HCT116 (cell line): ENCODE data around the gene SMIM11. TPM values are rescaled to one million over a fixed set of nuclear protein-coding genes. Genes with fewer than 3 reads are reported as not detected.

Experiments
- ATAC-seq: fragments of 200-7000 bp; cut with Tn5 transposase; 2 replicates; pipeline ENCODE4 v1.9.1; 2020; ENCODE audit warnings: mild to moderate bottlenecking, moderate library complexity
- BruUV-seq: library from RNA; stranded (reverse); fragments of 400-500 nt; replicated peaks from 2 replicates; lab custom pipeline; 2021; lab: Mats Ljungman, UMichigan
- CTCF ChIA-PET: fragments of 300-600 bp; sonication (Branson Sonifier 250); formaldehyde crosslinking; loops from one replicate; lab custom pipeline; 2021; ENCODE audit warnings: antibody characterized with exemption; lab: Charles Lee
- POLR2A ChIA-PET: fragments of 300-600, 350-600 bp; sonication (Branson Sonifier 250); formaldehyde crosslinking; loops from one replicate; lab custom pipeline; 2021; ENCODE audit warnings: antibody characterized with exemption; lab: Charles Lee
- RAD21 ChIA-PET, 2 experiments: fragments of 300-600 bp; sonication (Branson Sonifier 250); formaldehyde crosslinking; loops; one replicate each; lab custom pipeline; 2023; ENCODE audit warnings: low total read pairs in 2 of 2; ENCODE audit not compliant: uncharacterized antibody in 2 of 2, unreplicated experiment in 2 of 2, low non-redundant PET in 1 of 2; lab: Charles Lee
- DNase-seq: peaks from one replicate; pipeline ENCODE4 v3.0.0-alpha.2; 2010; ENCODE audit warnings: low read depth, low spot score
- H2AFZ ChIP-seq: fragments of 200-600 bp; shearing (Covaris generic), sonication (generic); 2 replicates; pipeline ENCODE4 v1.6.1; 2017; ENCODE audit warnings: low read depth, mixed run types, mixed read lengths, antibody characterized with exemption, low read length; ENCODE audit not compliant: poor library complexity, severe bottlenecking
- H3K27ac ChIP-seq: 2 replicates; pipeline ENCODE4 v1.5.1; 2012; ENCODE audit warnings: low read depth, low read length
- H3K27me3 ChIP-seq: fragments of 200-600 bp; sonication (generic); 2 replicates; pipeline ENCODE4 v1.6.1; 2016; ENCODE audit warnings: mixed run types, low read length, mixed read lengths; ENCODE audit not compliant: insufficient read depth
- H3K36me3 ChIP-seq, 2 experiments: fragments of 200-500 bp in 1 of 2; fragments of 200-600 bp in 1 of 2; sonication (Bioruptor generic) in 1 of 2; sonication (generic) in 1 of 2; 2 replicates each; pipeline versions ENCODE4 v1.5.1 to v1.6.1; 2014 to 2016; ENCODE audit warnings: low read length in 2 of 2, inconsistent platforms in 1 of 2, mixed read lengths in 1 of 2, mixed run types in 1 of 2; ENCODE audit not compliant: insufficient read depth in 2 of 2, control insufficient read depth in 1 of 2
- H3K4me1 ChIP-seq, 2 experiments: fragments of 200-600 bp in 1 of 2; sonication (generic) in 1 of 2; 2 replicates each; pipeline versions ENCODE4 v1.5.1 to v1.6.1; 2012 to 2017; ENCODE audit warnings: low read length in 2 of 2, inconsistent platforms in 1 of 2, mild to moderate bottlenecking in 1 of 2, mixed read lengths in 1 of 2, mixed run types in 1 of 2, moderate library complexity in 1 of 2; ENCODE audit not compliant: insufficient read depth in 2 of 2, control insufficient read depth in 1 of 2
- H3K4me2 ChIP-seq: fragments of 200-600 bp; sonication (generic); 2 replicates; pipeline ENCODE4 v1.6.1; 2017; ENCODE audit warnings: mixed run types, low read length, mixed read lengths
- H3K4me3 ChIP-seq, 2 experiments: fragments of 200-600 bp in 1 of 2; sonication (generic) in 1 of 2; replicated peaks in 1 of 2; 2 replicates each; pipeline ENCODE4 v1.5.1; 2011 to 2016; ENCODE audit warnings: low read length in 2 of 2, control low read depth in 1 of 2, low read depth in 1 of 2, mild to moderate bottlenecking in 1 of 2, mixed read lengths in 1 of 2, mixed run types in 1 of 2
- H3K79me2 ChIP-seq: fragments of 200-600 bp; sonication (generic); 2 replicates; pipeline ENCODE4 v1.6.1; 2017; ENCODE audit warnings: mild to moderate bottlenecking, mixed run types, low read length, moderate library complexity, mixed read lengths; ENCODE audit not compliant: insufficient read depth
- H3K9ac ChIP-seq: fragments of 200-600 bp; sonication (generic); 2 replicates; pipeline ENCODE4 v1.6.1; 2016; ENCODE audit warnings: low read length, mixed read lengths
- H3K9me2 ChIP-seq: fragments of 200-600 bp; sonication (generic), shearing (Covaris generic); 2 replicates; pipeline ENCODE4 v1.6.1; 2017; ENCODE audit warnings: mixed run types, mild to moderate bottlenecking, moderate library complexity; ENCODE audit not compliant: insufficient read depth
- H3K9me3 ChIP-seq, 2 experiments: fragments of 200-500 bp in 1 of 2; fragments of 200-600 bp in 1 of 2; sonication (Bioruptor generic) in 1 of 2; sonication (generic) in 1 of 2; 2 replicates each; pipeline ENCODE4 v1.6.1; 2014 to 2017; ENCODE audit warnings: low read length in 2 of 2, mixed read lengths in 2 of 2, inconsistent platforms in 1 of 2, low read depth in 1 of 2, mild to moderate bottlenecking in 1 of 2, mixed run types in 1 of 2, moderate library complexity in 1 of 2; ENCODE audit not compliant: control insufficient read depth in 1 of 2, insufficient read depth in 1 of 2
- H4K20me1 ChIP-seq: fragments of 200-600 bp; sonication (generic), shearing (Covaris generic); 2 replicates; pipeline ENCODE4 v1.6.1; 2017; ENCODE audit warnings: mixed run types, mild to moderate bottlenecking, moderate library complexity; ENCODE audit not compliant: insufficient read depth
- CBX3 ChIP-seq: IDR thresholded peaks from 2 replicates; pipeline ENCODE4 v1.6.1; 2012; ENCODE audit warnings: low read depth
- CEBPB ChIP-seq: IDR thresholded peaks from 2 replicates; pipeline ENCODE4 v1.6.1; 2012; ENCODE audit warnings: low read depth
- EGR1 ChIP-seq: IDR thresholded peaks from 2 replicates; pipeline ENCODE4 v1.6.1; 2012; ENCODE audit warnings: low read depth
- EZH2 ChIP-seq: fragments of 200-600 bp; sonication (generic); IDR thresholded peaks from 2 replicates; pipeline ENCODE4 v1.6.1; 2017; ENCODE audit warnings: antibody characterized with exemption, mixed run types
- FOSL1 ChIP-seq: IDR thresholded peaks from 2 replicates; pipeline ENCODE4 v1.6.1; 2012; ENCODE audit warnings: low read depth
- JUND ChIP-seq: IDR thresholded peaks from 2 replicates; pipeline ENCODE4 v1.6.1; 2012
- MAX ChIP-seq: IDR thresholded peaks from 2 replicates; pipeline ENCODE4 v1.6.1; 2012
- RAD21 ChIP-seq: IDR thresholded peaks from 2 replicates; pipeline ENCODE4 v1.6.1; 2012; ENCODE audit warnings: low read depth, mild to moderate bottlenecking
- REST ChIP-seq: IDR thresholded peaks from 2 replicates; pipeline ENCODE4 v1.6.1; 2012; ENCODE audit warnings: low read depth
- SIN3A ChIP-seq: IDR thresholded peaks from 2 replicates; pipeline ENCODE4 v1.6.1; 2012; ENCODE audit warnings: low read depth
- SP1 ChIP-seq: IDR thresholded peaks from 2 replicates; pipeline ENCODE4 v1.6.1; 2012; ENCODE audit warnings: low read depth
- SRF ChIP-seq: IDR thresholded peaks from 2 replicates; pipeline ENCODE4 v1.6.1; 2012; ENCODE audit warnings: low read depth
- TCF7L2 ChIP-seq: IDR thresholded peaks from 2 replicates; pipeline ENCODE4 v1.7.0; 2011; ENCODE audit warnings: borderline replicate concordance, inconsistent platforms; ENCODE audit not compliant: insufficient read depth, insufficient read length; ENCODE audit errors: extremely low read depth
- YY1 ChIP-seq: IDR thresholded peaks from 2 replicates; pipeline ENCODE4 v1.6.1; 2011; ENCODE audit warnings: low read length, low read depth, moderate library complexity, mild to moderate bottlenecking; ENCODE audit not compliant: insufficient replicate concordance; ENCODE audit errors: extremely low read depth
- ZBTB33 ChIP-seq: IDR thresholded peaks from 2 replicates; pipeline ENCODE4 v1.6.1; 2011; ENCODE audit warnings: mild to moderate bottlenecking, low read length, moderate library complexity; ENCODE audit not compliant: insufficient replicate concordance; ENCODE audit errors: extremely low read depth
- intact Hi-C: fragments of 100-400 bp; cut with micrococcal nuclease; formaldehyde crosslinking; loops from 2 replicates; pipeline ENCODE4 v1.10.0; 2022
- total RNA-seq: library from RNA; stranded (reverse); gene quantifications from one replicate; pipeline ENCODE4 v1.2.1, GENCODE V29; 2021; ENCODE audit not compliant: unreplicated experiment
- TF ChIP-seq, protein P1 (sequence below): IDR thresholded peaks from 2 replicates; pipeline ENCODE4 v1.6.1; 2012

Gene SMIM11
- total RNA-seq, 1 experiment from 2014 or later = 18.9 TPM

DNA sequence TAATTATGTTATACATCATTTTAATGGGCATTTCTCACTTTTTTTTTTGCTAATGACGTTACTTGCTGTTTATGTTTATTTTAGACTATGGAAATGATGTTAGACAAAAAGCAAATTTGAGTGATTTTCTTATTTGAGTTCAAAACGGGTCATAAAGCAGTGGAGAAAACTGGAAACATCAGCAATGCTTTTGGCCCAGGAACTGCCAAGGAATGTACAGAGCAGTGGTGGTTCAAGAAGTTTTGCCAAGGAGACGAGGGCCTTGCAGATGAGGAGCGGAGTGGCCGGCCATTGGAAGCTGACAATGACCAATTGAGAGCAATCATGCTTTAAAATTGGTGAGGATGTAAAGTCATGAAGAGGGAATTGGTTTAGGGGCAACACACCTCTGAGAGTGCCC is 43.6 kb upstream of the SMIM11 start:
- H3K4me3 ChIP-seq = no peak overlapping the region
- H3K27ac ChIP-seq = no peak overlapping the region
- ATAC-seq = no peak
- H3K4me2 ChIP-seq = no peak overlapping the region
- CTCF ChIA-PET = no interaction called here
- RAD21 ChIA-PET = no interaction called here
- no peaks in the 10 kb centered on the region; a peak in 1 of 4 replicates for H3K4me1 ChIP-seq
- H4K20me1 ChIP-seq = no peaks in the 10 kb centered on the region
- no peaks in the 10 kb centered on the region for H3K9me3 ChIP-seq
- H3K27me3 ChIP-seq = no peaks in the 10 kb centered on the region
- H3K9me2 ChIP-seq = no peaks in the 10 kb centered on the region
- TF ChIP-seq RAD21 (no peak), CEBPB (no peak), EZH2 (no peak), TCF7L2 (no peak), FOSL1 (no peak)
- no peaks in the 10 kb centered on the region for H3K36me3 ChIP-seq
- no peak overlapping the region for H3K9ac ChIP-seq
- no peaks in the 10 kb centered on the region for H3K79me2 ChIP-seq
- DNase-seq = no peak
- H2AFZ ChIP-seq = no peak overlapping the region
- no TSS peak for BruUV-seq
- intact Hi-C loops = loop anchor here (10.0 kb wide), 1 partner anchor 407 kb away; no protein-coding TSS in a partner anchor
- POLR2A ChIA-PET = no interaction called here

DNA sequence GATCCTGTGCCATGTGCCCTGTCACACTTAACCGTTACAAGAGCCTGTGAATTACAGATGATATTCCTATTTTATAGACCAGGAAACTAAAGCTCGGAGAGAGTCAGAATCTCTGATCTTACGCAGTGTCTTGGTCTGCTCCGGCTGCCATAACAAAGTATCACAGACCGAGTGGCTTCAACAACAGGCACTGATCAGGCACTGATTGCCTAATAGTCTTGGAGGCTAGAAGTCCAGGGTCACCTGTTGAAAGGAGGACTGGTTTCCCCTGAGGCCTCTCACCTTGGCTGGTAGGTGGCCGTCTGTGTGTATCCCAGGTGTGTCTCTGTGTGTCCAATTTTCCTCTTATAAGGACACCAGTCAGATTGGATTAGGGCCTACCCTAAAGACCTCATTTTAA is 43.0 kb upstream of the SMIM11 start:
- no peak overlapping the region for H3K4me3 ChIP-seq
- no peak overlapping the region for H3K9ac ChIP-seq
- RAD21 ChIA-PET = no interaction called here
- no peaks in the 10 kb centered on the region; a peak in 1 of 4 replicates for H3K4me1 ChIP-seq
- H3K79me2 ChIP-seq = no peaks in the 10 kb centered on the region
- no peak overlapping the region for H3K4me2 ChIP-seq
- no peak overlapping the region for H2AFZ ChIP-seq
- no peaks in the 10 kb centered on the region for H3K9me2 ChIP-seq
- H3K36me3 ChIP-seq = no peaks in the 10 kb centered on the region
- intact Hi-C loops = loop anchor here (10.0 kb wide), 1 partner anchor 408 kb away; no protein-coding TSS in a partner anchor
- no peaks in the 10 kb centered on the region for H4K20me1 ChIP-seq
- H3K27ac ChIP-seq = no peak overlapping the region
- no TSS peak for BruUV-seq
- no peak for DNase-seq
- POLR2A ChIA-PET = no interaction called here
- no peaks in the 10 kb centered on the region for H3K9me3 ChIP-seq
- CTCF ChIA-PET = no interaction called here
- ATAC-seq = no peak
- H3K27me3 ChIP-seq = no peaks in the 10 kb centered on the region
- TF ChIP-seq EZH2 = no peak
- TF ChIP-seq MAX = no peak
- TF ChIP-seq EGR1 = no peak
- TF ChIP-seq FOSL1 = no peak
- TF ChIP-seq SRF = no peak
- no peak for TF ChIP-seq TCF7L2
- TF ChIP-seq YY1 = no peak
- TF ChIP-seq, protein P1, sequence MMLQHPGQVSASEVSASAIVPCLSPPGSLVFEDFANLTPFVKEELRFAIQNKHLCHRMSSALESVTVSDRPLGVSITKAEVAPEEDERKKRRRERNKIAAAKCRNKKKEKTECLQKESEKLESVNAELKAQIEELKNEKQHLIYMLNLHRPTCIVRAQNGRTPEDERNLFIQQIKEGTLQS = no peak
- TF ChIP-seq ZBTB33 = no peak
- no peak for TF ChIP-seq SP1
- no peak for TF ChIP-seq RAD21
- TF ChIP-seq SIN3A = no peak
- no peak for TF ChIP-seq REST
- no peak for TF ChIP-seq JUND
- no peak for TF ChIP-seq CBX3
